HG03159 (cell line): Measurements from ENCODE around the gene CTTNBP2NL.
"Not testable (repeated sequence)": the region's sequence is repeated elsewhere in the genome, so short reads cannot be mapped to it uniquely, and the experiment has no call there.

Source experiments
- ATAC-seq: cut with Tn5 transposase; IDR thresholded peaks from one replicate; pipeline ENCODE4 v1.9.1; 2021; ENCODE audit warnings: mild to moderate bottlenecking, moderate library complexity; ENCODE audit not compliant: unreplicated experiment

CTTNBP2NL gene

GRCh38 chr1:112386024-112386723 is 9.8 kb upstream of the CTTNBP2NL start:
- ATAC-seq = no peak

- ATAC-seq = no peak
These were observed 9.2 kb upstream of the CTTNBP2NL start for GRCh38 chr1:112386731-112387346.

DNA sequence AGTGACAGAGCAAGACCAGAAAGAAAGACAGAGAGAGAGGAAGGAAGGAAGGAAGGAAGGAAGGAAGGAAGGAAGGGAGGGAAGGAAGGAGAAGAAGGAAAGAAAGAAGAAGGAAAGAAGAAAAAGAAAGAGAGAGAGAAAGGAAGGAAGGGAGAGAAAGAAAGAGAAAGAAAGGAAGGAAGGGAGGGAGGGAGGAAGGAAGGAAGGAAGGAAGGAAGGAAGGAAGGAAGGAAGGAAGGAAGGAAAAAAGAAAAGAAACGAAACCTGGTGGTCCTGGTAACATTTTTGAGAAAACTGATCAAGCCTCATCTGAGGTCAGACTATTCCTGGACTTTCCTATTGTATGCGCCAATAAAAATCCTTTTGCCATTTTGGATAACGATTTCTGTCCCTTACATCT is 8.2 kb upstream of the CTTNBP2NL start:
- ATAC-seq = no peak

- ATAC-seq = no peak
These were observed 7.6 kb upstream of the CTTNBP2NL start for GRCh38 chr1:112388436-112388835.

- ATAC-seq = no peak
These were observed 6.3 kb upstream of the CTTNBP2NL start for GRCh38 chr1:112389689-112390088.

DNA sequence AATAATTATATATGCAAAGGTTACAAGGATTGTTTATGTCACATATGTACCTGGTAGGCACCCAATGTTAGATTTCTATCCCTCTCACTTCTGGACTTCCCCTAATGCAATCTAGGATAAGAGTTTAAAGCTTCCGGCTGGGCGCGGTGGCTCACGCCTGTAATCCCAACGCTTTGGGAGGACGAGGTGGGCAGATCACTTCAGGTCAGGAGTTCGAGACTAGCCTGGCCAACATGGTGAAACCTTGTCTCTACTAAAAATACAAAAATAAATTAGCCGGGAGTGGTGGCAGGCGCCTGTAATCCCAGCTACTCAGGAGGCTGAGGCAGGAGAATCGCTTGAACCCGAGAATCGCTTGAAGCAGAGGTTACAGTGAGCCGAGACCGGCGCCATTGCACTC is 5.7 kb upstream of the CTTNBP2NL start:
- not testable (repeated sequence) for ATAC-seq

DNA sequence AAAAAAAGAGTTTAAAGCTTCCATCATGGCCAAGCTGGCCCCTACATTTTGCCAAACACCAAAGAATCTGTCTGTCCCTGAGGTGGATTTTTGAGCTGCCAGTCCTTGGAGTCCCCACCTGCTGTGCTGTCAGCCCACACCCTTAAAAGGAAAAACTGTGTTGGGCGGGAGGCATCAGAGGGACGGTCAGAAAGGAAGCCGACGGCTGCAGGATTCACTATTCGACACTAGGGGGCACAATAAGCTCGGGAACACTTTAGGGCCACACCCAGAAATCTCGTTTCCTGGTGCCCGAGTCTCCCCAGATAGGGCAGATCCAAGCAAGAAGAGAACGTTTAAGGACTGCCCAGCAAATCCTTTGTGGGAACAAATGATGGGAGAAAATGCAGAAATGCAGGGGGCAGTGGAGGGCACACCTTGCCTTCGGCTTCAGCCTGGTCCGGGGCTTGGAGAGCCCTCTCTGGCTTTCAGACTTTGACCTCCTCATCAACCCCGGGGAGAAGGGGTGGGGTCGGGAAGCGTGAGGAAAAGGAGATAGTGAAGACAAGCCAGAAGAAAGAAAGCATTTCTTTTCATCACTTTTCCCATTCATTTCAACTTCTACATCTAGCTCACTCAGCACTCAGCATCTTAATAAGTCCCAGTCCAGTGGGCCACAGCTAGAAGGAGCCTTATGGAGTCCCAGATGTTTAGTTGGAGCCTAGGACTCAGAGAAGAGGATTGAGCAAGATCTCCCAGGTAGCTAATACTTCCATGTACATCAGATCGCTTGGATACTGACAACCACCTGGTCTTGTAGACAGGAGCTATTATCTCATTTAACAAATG is 5.0 kb upstream of the CTTNBP2NL start:
- ATAC-seq = peak; percentile 55

GRCh38 chr1:112391603-112391940 is 4.4 kb upstream of the CTTNBP2NL start:
- no peak for ATAC-seq

DNA sequence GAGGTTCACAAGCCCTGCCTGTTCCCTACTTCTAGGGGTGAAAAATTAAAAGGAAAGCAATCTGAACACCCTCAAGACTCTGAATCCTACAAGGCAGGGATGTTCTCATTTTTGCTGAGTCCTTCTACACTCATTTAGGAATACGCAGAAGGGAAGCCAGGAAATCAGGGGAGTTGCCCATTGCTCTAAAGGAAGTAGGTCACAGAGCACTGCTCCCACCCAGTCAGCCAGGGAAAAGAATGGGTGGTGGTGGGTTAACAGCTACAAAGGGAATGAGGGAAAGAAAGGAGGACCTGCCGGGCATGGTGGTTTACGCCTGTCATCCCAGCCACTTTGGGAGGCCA is 2.4 kb upstream of the CTTNBP2NL start:
- no peak for ATAC-seq

- ATAC-seq = no peak
These were observed 1.3 kb upstream of the CTTNBP2NL start for GRCh38 chr1:112394743-112395062.

DNA sequence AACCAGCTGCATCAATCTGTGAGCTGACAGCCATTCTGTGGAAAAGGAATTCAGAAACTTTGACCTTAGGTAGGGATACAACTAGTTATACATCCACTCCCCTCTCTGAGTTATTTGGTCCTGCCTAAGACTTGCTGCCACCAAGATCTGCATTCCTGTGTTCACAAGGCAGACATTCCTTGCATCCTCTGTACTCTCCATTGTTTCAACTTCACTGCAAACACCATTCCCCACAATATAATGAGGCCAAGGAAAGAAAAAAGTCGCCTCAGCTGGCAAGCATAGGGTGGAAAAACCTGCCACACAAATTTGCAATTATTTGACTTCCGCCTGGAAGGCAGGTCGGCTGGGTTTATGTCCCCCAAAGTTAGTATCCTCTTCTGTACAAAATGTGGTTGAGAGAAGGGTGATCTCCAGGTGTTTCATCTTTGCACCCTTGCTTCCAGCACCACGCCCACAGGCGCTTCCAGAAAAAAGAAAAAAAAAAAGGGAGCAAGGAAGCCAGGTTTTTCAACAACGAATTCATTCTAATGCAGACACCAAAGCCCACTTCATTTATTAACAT is 676 bp upstream of the CTTNBP2NL start:
- no peak for ATAC-seq

GRCh38 chr1:112396653-112397471 is 848 bp downstream of the CTTNBP2NL start:
- ATAC-seq = no peak

- no peak for ATAC-seq
These were observed 1.8 kb downstream of the CTTNBP2NL start for GRCh38 chr1:112397841-112398240.

- ATAC-seq = no peak
These were observed 3.4 kb downstream of the CTTNBP2NL start for GRCh38 chr1:112399456-112399855.

GRCh38 chr1:112400706-112401105 is 4.7 kb downstream of the CTTNBP2NL start:
- ATAC-seq = not testable (repeated sequence)

GRCh38 chr1:112402682-112403643 is 6.9 kb downstream of the CTTNBP2NL start:
- ATAC-seq = no peak

- no peak for ATAC-seq
These were observed 10.8 kb downstream of the CTTNBP2NL start for GRCh38 chr1:112406771-112407170.

GRCh38 chr1:112409414-112409813 is 13.4 kb downstream of the CTTNBP2NL start:
- ATAC-seq = no peak

DNA sequence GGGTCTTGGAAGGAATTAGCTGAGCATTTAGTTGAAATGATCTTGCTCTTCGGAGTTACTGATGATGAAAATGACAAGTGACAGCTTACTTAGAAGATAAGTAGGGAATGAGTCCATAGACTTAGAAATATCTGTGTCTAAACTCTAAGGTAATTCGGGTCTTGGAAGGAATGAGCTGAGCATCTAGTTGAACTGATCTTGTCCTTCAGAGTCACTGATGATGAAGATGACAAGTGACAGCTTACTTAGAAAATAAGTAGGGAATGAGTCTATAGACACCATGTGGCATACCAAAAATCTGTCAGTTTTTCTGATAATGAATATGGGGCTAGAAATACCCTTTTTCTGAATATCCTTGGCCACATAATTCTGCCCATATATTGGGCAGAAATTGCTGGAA is 14.7 kb downstream of the CTTNBP2NL start:
- no peak for ATAC-seq

GRCh38 chr1:112417271-112417670 is 21.3 kb downstream of the CTTNBP2NL start:
- ATAC-seq = no peak
